GM12878 (cell line): ENCODE results near the gene PFN3. TPM values are rescaled to one million over a fixed set of nuclear protein-coding genes. Genes with fewer than 3 reads are reported as not detected.

Experiments
- ATAC-seq: fragments of 200-7000 bp; cut with Tn5 transposase; 3 replicates; pipeline ENCODE4 v1.9.1; 2020; ENCODE audit warnings: mild to moderate bottlenecking, moderate library complexity
- BruUV-seq: library from RNA; stranded (reverse); fragments of 400-500 nt; replicated peaks from 2 replicates; lab custom pipeline; 2021; lab: Mats Ljungman, UMichigan
- CTCF ChIA-PET: fragments of 300-600 bp; sonication (Branson Sonifier 250); formaldehyde crosslinking; extraction: SDS; loops from one replicate; lab custom pipeline; 2021; ENCODE audit warnings: inconsistent platforms; lab: Yijun Ruan, JAX
- POLR2A ChIA-PET: fragments of 350-600 bp; formaldehyde crosslinking; extraction: SDS; loops from one replicate; lab custom pipeline; 2021; ENCODE audit warnings: inconsistent platforms; lab: Charles Lee
- RAD21 ChIA-PET: fragments of 300-600 bp; sonication (Branson Sonifier 250); formaldehyde crosslinking; loops from one replicate; lab custom pipeline; 2023; ENCODE audit warnings: antibody characterized with exemption; ENCODE audit not compliant: unreplicated experiment; lab: Charles Lee
- SMC1A ChIA-PET: fragments of 300-600 bp; sonication (Branson Sonifier 250); formaldehyde crosslinking; loops from one replicate; lab custom pipeline; 2023; ENCODE audit not compliant: unreplicated experiment, uncharacterized antibody; lab: Charles Lee
- DNase-seq: peaks from one replicate; pipeline ENCODE4 v3.0.0-alpha.2; 2011; ENCODE audit warnings: low read depth, low spot score
- FAIRE-seq: peaks from 3 replicates; lab custom pipeline; 2011; peaks lifted over from hg19 to GRCh38; lab: Jason Lieb, UNC
- H2AFZ ChIP-seq: 2 replicates; pipeline ENCODE4 v1.6.0; 2011; ENCODE audit warnings: low read depth, low read length, control low read depth; ENCODE audit not compliant: control insufficient read depth
- H3K27ac ChIP-seq: 2 replicates; pipeline ENCODE4 v1.5.1; 2011; ENCODE audit warnings: control low read depth; ENCODE audit not compliant: control insufficient read depth, insufficient read depth
- H3K27me3 ChIP-seq, 2 experiments: replicated peaks in 1 of 2; 2 replicates each; pipeline versions ENCODE4 v1.6.0 to v1.6.1; 2011; ENCODE audit warnings: low read length in 1 of 2; ENCODE audit not compliant: control insufficient read depth in 2 of 2, insufficient read depth in 2 of 2
- H3K36me3 ChIP-seq, 2 experiments: 2 replicates each; pipeline ENCODE4 v1.5.1; 2011; ENCODE audit warnings: low read length in 1 of 2; ENCODE audit not compliant: control insufficient read depth in 2 of 2, insufficient read depth in 2 of 2
- H3K4me1 ChIP-seq: 2 replicates; pipeline ENCODE4 v1.6.1; 2011; ENCODE audit warnings: mild to moderate bottlenecking, low read length, moderate library complexity, mixed read lengths; ENCODE audit not compliant: control insufficient read depth, insufficient read depth
- H3K4me2 ChIP-seq: 2 replicates; pipeline ENCODE4 v1.6.0; 2011; ENCODE audit warnings: control low read depth; ENCODE audit not compliant: control insufficient read depth, insufficient read depth
- H3K4me3 ChIP-seq: fragments of 200-600 bp; sonication (generic); 2 replicates; pipeline ENCODE4 v1.5.1; 2016
- H3K79me2 ChIP-seq: 2 replicates; pipeline ENCODE4 v1.6.0; 2011; ENCODE audit warnings: low read length; ENCODE audit not compliant: control insufficient read depth, insufficient read depth
- H3K9ac ChIP-seq: 2 replicates; pipeline ENCODE4 v1.8.0; 2011; ENCODE audit warnings: low read length, control low read depth, mixed read lengths; ENCODE audit not compliant: control insufficient read depth, insufficient read depth
- H3K9me3 ChIP-seq: replicated peaks from 3 replicates; pipeline ENCODE4 v1.5.1; 2011; ENCODE audit warnings: mild to moderate bottlenecking, low read length; ENCODE audit not compliant: control insufficient read depth, insufficient read depth
- H4K20me1 ChIP-seq: 2 replicates; pipeline ENCODE4 v1.6.0; 2011; ENCODE audit not compliant: control insufficient read depth, insufficient read depth
- BCL11A ChIP-seq: IDR thresholded peaks from 2 replicates; pipeline ENCODE4 v1.6.1; 2011; ENCODE audit warnings: low read depth, low read length
- CEBPB ChIP-seq, 2 experiments: fragments of 150-350 bp in 1 of 2; IDR thresholded peaks; 2 replicates each; pipeline ENCODE4 v1.6.1; 2012 to 2014; ENCODE audit warnings: low read depth in 2 of 2, low read length in 2 of 2, borderline replicate concordance in 1 of 2, inconsistent platforms in 1 of 2
- CHD4 ChIP-seq: fragments of 200-600 bp; sonication (generic); IDR thresholded peaks from 2 replicates; pipeline ENCODE4 v1.6.1; 2016; ENCODE audit warnings: mild to moderate bottlenecking
- FOXK2 ChIP-seq: fragments of 450-650 bp; IDR thresholded peaks from 2 replicates; pipeline ENCODE4 v1.6.1; 2017; ENCODE audit warnings: mild to moderate bottlenecking, moderate library complexity
- JUNB ChIP-seq: IDR thresholded peaks from 2 replicates; pipeline ENCODE4 v1.6.1; 2016; ENCODE audit warnings: antibody characterized with exemption, mild to moderate bottlenecking
- KAT2A ChIP-seq: conservative IDR thresholded peaks from 2 replicates; pipeline ENCODE4 v1.6.1; 2011; ENCODE audit warnings: low read depth, low read length; ENCODE audit not compliant: control insufficient read depth
- KDM1A ChIP-seq: fragments of 200-600 bp; sonication (generic); IDR thresholded peaks from 2 replicates; pipeline ENCODE4 v1.6.1; 2016; ENCODE audit warnings: borderline replicate concordance
- MEF2B ChIP-seq: fragments of 450-650 bp; IDR thresholded peaks from 2 replicates; pipeline ENCODE4 v1.6.1; 2018; ENCODE audit warnings: mild to moderate bottlenecking, moderate library complexity; ENCODE audit not compliant: partially characterized antibody, poor library complexity, severe bottlenecking
- NFYB ChIP-seq: IDR thresholded peaks from 2 replicates; pipeline ENCODE4 v1.6.1; 2011; ENCODE audit warnings: low read depth, mild to moderate bottlenecking, low read length, improper control_type of control experiment, moderate library complexity; ENCODE audit not compliant: insufficient read depth
- RAD21 ChIP-seq: IDR thresholded peaks from 2 replicates; pipeline ENCODE4 v1.6.1; 2011; ENCODE audit warnings: mild to moderate bottlenecking, low read depth, low read length, moderate library complexity; ENCODE audit not compliant: insufficient read depth
- RAD51 ChIP-seq: fragments of 450-650 bp; IDR thresholded peaks from 2 replicates; pipeline ENCODE4 v1.6.1; 2016; ENCODE audit warnings: moderate library complexity, mild to moderate bottlenecking, inconsistent platforms
- RB1 ChIP-seq: fragments of 450-650 bp; formaldehyde crosslinking; IDR thresholded peaks from 2 replicates; pipeline ENCODE4 v1.6.1; 2017; ENCODE audit warnings: mild to moderate bottlenecking, borderline replicate concordance
- WGBS: methylation state at CpG from one replicate; pipeline ENCODE4 v1.1.6; 2016; ENCODE audit warnings: low lambda C conversion rate; ENCODE audit not compliant: insufficient replicate concordance, insufficient coverage; ENCODE audit errors: missing lambda C conversion rate; 5-methylcytosine and 5-hydroxymethylcytosine counted together
- in situ Hi-C: fragments of 300-500 bp; cut with MboI; formaldehyde crosslinking; loops from 9 replicates; pipeline ENCODE4 v1.14.3; 2018; ENCODE audit warnings: mixed read lengths
- intact Hi-C: fragments of 100-400 bp; cut with micrococcal nuclease; formaldehyde crosslinking; loops from one replicate; pipeline ENCODE4 v1.14.2; 2022; ENCODE audit not compliant: unreplicated experiment
- polyA plus RNA-seq, 11 experiments: library from polyadenylated mRNA; depleted of rRNA in 4 of 11; unstranded in 6 of 11; stranded (reverse) in 5 of 11; fragments of >200 nt; fragmentation: Nextera tagmentation in 4 of 11; fragmentation: Illumina TruSeq in 1 of 11; extraction: Ambion mirVana in 4 of 11; extraction: Trizol in 1 of 11; gene quantifications; 1 replicate in 1 of 11; 2 replicates in 10 of 11; pipeline versions ENCODE4 v1.2.1 to v1.2.3, GENCODE V29; 2011 to 2016; ENCODE audit warnings: inconsistent platforms in 2 of 11, missing spikeins in 2 of 11, low read depth in 1 of 11
- total RNA-seq, 4 experiments: library from RNA; depleted of rRNA in 3 of 4; stranded (reverse); fragments of >200 nt in 3 of 4; fragmentation: Illumina TruSeq in 1 of 4; extraction: Trizol in 1 of 4; gene quantifications; 2 replicates each; pipeline versions ENCODE4 v1.2.1 to v1.2.3, GENCODE V29; 2013 to 2021
- TF ChIP-seq, protein P1 (sequence below): IDR thresholded peaks from 2 replicates; pipeline ENCODE4 v1.6.1; 2011; ENCODE audit warnings: low read depth, low read length, improper control_type of control experiment, borderline replicate concordance
- TF ChIP-seq, protein P2 (sequence below): IDR thresholded peaks from 2 replicates; pipeline ENCODE4 v1.6.1; 2012; ENCODE audit warnings: low read depth, low read length, improper control_type of control experiment
- TF ChIP-seq, protein P3 (sequence below): IDR thresholded peaks from 2 replicates; pipeline ENCODE4 v1.6.1; 2012; ENCODE audit warnings: low read length, inconsistent platforms
- TF ChIP-seq, protein P4 (sequence below): IDR thresholded peaks from 2 replicates; pipeline ENCODE4 v1.6.1; 2012; ENCODE audit warnings: mild to moderate bottlenecking, low read depth, low read length

The PFN3 gene
- total and polyA plus RNA-seq, 10 of the 15 experiments (the other 5 are each of a cell fraction or from before 2014, with no cell fraction given), result not detected

DNA sequence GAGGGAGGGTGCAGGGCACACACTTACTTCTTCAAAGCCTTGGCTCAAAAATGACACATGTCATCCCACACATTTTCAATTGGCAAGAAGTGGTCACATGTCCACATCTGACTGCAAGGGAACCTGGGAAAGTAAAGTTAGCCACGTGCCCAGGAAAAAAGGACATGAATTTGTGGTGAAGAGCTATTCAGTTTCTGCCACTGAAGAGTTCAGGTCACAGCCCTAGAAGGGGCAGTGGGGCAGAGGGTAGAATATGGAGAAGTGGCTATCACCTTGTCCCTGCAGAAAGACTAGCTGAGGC, 44.6 kb downstream of the PFN3 start:
- intact Hi-C loops, result no loop called here
- in situ Hi-C loops, result no loop called here
- Histone ChIP-seq H3K4me1 (peaks cover 32% of the 10 kb centered on the region), H3K4me2 (no peak overlapping the region), H2AFZ (no peak overlapping the region), H3K9me3 (peaks cover 3% of the 10 kb centered on the region; the same call in 1 of the 3 replicates), H3K36me3 (no peaks in the 10 kb centered on the region; a peak in 1 of 4 replicates), H4K20me1 (no peaks in the 10 kb centered on the region), H3K27ac (no peak overlapping the region), H3K9ac (no peak overlapping the region), H3K4me3 (no peak overlapping the region), H3K79me2 (peaks cover 36% of the 10 kb centered on the region), H3K27me3 (no peaks in the 10 kb centered on the region)
- TF ChIP-seq CEBPB (IDR thresholded peaks at IDR 0.05; ENCODE audit: borderline replicate concordance in 1 of 2, low read depth in 2 of 2, low read length in 2 of 2), result no peak
- TF ChIP-seq JUNB, result no peak
- no peak for TF ChIP-seq BCL11A
- TF ChIP-seq, protein P1, sequence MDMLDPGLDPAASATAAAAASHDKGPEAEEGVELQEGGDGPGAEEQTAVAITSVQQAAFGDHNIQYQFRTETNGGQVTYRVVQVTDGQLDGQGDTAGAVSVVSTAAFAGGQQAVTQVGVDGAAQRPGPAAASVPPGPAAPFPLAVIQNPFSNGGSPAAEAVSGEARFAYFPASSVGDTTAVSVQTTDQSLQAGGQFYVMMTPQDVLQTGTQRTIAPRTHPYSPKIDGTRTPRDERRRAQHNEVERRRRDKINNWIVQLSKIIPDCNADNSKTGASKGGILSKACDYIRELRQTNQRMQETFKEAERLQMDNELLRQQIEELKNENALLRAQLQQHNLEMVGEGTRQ, result peak; percentile 12; the same call in 1 of the 2 replicates
- TF ChIP-seq, protein P2, sequence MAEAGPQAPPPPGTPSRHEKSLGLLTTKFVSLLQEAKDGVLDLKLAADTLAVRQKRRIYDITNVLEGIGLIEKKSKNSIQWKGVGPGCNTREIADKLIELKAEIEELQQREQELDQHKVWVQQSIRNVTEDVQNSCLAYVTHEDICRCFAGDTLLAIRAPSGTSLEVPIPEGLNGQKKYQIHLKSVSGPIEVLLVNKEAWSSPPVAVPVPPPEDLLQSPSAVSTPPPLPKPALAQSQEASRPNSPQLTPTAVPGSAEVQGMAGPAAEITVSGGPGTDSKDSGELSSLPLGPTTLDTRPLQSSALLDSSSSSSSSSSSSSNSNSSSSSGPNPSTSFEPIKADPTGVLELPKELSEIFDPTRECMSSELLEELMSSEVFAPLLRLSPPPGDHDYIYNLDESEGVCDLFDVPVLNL, result no peak
- peak; percentile 47; the same call in 1 of the 2 replicates for TF ChIP-seq RAD51
- no peak for TF ChIP-seq MEF2B
- peak; percentile 72 for TF ChIP-seq NFYB
- no peak for TF ChIP-seq CHD4
- TF ChIP-seq, protein P3, sequence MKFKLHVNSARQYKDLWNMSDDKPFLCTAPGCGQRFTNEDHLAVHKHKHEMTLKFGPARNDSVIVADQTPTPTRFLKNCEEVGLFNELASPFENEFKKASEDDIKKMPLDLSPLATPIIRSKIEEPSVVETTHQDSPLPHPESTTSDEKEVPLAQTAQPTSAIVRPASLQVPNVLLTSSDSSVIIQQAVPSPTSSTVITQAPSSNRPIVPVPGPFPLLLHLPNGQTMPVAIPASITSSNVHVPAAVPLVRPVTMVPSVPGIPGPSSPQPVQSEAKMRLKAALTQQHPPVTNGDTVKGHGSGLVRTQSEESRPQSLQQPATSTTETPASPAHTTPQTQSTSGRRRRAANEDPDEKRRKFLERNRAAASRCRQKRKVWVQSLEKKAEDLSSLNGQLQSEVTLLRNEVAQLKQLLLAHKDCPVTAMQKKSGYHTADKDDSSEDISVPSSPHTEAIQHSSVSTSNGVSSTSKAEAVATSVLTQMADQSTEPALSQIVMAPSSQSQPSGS, result no peak
- no peak for TF ChIP-seq RAD21
- TF ChIP-seq, protein P4, sequence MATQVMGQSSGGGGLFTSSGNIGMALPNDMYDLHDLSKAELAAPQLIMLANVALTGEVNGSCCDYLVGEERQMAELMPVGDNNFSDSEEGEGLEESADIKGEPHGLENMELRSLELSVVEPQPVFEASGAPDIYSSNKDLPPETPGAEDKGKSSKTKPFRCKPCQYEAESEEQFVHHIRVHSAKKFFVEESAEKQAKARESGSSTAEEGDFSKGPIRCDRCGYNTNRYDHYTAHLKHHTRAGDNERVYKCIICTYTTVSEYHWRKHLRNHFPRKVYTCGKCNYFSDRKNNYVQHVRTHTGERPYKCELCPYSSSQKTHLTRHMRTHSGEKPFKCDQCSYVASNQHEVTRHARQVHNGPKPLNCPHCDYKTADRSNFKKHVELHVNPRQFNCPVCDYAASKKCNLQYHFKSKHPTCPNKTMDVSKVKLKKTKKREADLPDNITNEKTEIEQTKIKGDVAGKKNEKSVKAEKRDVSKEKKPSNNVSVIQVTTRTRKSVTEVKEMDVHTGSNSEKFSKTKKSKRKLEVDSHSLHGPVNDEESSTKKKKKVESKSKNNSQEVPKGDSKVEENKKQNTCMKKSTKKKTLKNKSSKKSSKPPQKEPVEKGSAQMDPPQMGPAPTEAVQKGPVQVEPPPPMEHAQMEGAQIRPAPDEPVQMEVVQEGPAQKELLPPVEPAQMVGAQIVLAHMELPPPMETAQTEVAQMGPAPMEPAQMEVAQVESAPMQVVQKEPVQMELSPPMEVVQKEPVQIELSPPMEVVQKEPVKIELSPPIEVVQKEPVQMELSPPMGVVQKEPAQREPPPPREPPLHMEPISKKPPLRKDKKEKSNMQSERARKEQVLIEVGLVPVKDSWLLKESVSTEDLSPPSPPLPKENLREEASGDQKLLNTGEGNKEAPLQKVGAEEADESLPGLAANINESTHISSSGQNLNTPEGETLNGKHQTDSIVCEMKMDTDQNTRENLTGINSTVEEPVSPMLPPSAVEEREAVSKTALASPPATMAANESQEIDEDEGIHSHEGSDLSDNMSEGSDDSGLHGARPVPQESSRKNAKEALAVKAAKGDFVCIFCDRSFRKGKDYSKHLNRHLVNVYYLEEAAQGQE, result no peak
- TF ChIP-seq KDM1A, result no peak
- TF ChIP-seq FOXK2, result no peak
- TF ChIP-seq RB1, result no peak
- TF ChIP-seq KAT2A, result no peak
- BruUV-seq, result no TSS peak
- ChIA-PET POLR2A (interaction anchor here (0.5 to 2.3 kb wide), 7 partner anchors 9 to 782 kb away, joined by 3 to 13 read pairs (median 3); partner anchors contain the start of gene SLC34A1), SMC1A (interaction anchor here (0.7 to 3.0 kb wide), 5 partner anchors 8 to 90 kb away, joined by 3 to 7 read pairs (median 5); no protein-coding TSS in a partner anchor), CTCF (interaction anchor here (0.6 to 7.2 kb wide), 7 partner anchors 9 to 144 kb away, joined by 3 to 46 read pairs (median 5); no protein-coding TSS in a partner anchor), RAD21 (interaction anchor here (0.6 to 1.4 kb wide), 3 partner anchors 15 to 48 kb away, joined by 3 to 7 read pairs (median 6); no protein-coding TSS in a partner anchor)
- FAIRE-seq (no peak), ATAC-seq (no peak), DNase-seq (no peak)
- WGBS, result 27% methylated on average over 1 of the region's 1 CpG
